ENCODE data around the gene ZSWIM6.
"Not testable (repeated sequence)": the region's sequence is repeated elsewhere in the genome, so short reads cannot be mapped to it uniquely, and the experiment has no call there.

Gene ZSWIM6

DNA sequence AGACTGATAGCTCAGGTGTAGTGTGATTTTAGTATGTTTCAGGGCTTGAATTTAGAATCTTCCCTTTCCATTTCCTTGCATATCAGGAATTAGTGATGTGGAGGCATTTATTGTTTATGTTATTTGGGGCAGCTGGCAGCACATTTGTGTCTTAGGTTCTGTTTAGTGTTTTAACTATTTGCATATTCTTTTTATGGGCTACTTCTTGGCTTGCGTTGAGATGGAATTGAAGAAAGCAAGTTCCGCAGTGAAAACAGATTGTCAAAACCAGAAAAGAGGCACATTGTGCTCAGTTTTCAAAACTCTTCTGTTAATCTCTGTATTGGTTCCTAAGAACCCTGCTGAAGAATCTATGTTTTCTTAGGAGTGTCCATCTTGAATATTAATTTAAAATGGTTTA, 80.3 kb downstream of the ZSWIM6 start:
- no peak overlapping the region for H3K4me2 ChIP-seq (ENCODE audit: low read depth, low read length)
- H3K9ac ChIP-seq (ENCODE audit: low read length), result no peak overlapping the region
- no peak overlapping the region for H3K4me3 ChIP-seq (ENCODE audit: low read length)
- H2AFZ ChIP-seq (ENCODE audit: low read length), result no peak overlapping the region
- H3K27me3 ChIP-seq (replicated peaks; ENCODE audit: insufficient read depth, low read length), result no peaks in the 10 kb centered on the region
- no peak for DNase-seq
- H3K79me2 ChIP-seq (ENCODE audit: low read length), result peaks cover 52% of the 10 kb centered on the region
- no peak overlapping the region for H3K27ac ChIP-seq (ENCODE audit: low read length)
- TF ChIP-seq, protein P1, sequence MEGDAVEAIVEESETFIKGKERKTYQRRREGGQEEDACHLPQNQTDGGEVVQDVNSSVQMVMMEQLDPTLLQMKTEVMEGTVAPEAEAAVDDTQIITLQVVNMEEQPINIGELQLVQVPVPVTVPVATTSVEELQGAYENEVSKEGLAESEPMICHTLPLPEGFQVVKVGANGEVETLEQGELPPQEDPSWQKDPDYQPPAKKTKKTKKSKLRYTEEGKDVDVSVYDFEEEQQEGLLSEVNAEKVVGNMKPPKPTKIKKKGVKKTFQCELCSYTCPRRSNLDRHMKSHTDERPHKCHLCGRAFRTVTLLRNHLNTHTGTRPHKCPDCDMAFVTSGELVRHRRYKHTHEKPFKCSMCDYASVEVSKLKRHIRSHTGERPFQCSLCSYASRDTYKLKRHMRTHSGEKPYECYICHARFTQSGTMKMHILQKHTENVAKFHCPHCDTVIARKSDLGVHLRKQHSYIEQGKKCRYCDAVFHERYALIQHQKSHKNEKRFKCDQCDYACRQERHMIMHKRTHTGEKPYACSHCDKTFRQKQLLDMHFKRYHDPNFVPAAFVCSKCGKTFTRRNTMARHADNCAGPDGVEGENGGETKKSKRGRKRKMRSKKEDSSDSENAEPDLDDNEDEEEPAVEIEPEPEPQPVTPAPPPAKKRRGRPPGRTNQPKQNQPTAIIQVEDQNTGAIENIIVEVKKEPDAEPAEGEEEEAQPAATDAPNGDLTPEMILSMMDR (IDR thresholded peaks at IDR 0.05; ENCODE audit: low read length), result no peak
- no peaks in the 10 kb centered on the region for H4K20me1 ChIP-seq (ENCODE audit: insufficient read depth, low read length)
- H3F3A ChIP-seq (ENCODE audit: insufficient read depth, low read length), result no peaks in the 10 kb centered on the region
- no peaks in the 10 kb centered on the region for H3K36me3 ChIP-seq (replicated peaks; ENCODE audit: insufficient read depth, low read length)
- no peaks in the 10 kb centered on the region for H3K9me3 ChIP-seq (replicated peaks; ENCODE audit: insufficient read depth, low read length)
- peaks cover 15% of the 10 kb centered on the region for H3K4me1 ChIP-seq (ENCODE audit: low read length)
- H3K9me2 ChIP-seq (replicated peaks; ENCODE audit: insufficient read depth, low read length), result no peaks in the 10 kb centered on the region

DNA sequence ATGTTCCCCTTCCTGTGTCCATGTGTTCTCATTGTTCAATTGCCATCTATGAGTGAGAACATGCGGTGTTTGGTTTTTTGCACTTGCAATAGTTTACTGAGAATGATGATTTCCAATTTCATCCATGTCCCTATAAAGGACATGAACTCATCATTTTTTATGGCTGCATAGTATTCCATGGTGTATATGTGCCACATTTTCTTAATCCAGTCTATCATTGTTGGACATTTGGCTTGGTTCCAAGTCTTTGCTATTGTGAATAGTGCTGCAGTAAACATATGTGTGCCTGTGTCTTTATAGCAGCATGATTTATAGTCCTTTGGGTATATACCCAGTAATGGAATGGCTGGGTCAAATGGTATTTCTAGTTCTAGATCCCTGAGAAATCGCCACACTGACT, 81.1 kb downstream of the ZSWIM6 start:
- H3K4me2 ChIP-seq (ENCODE audit: low read depth, low read length); H2AFZ ChIP-seq (ENCODE audit: low read length); H3K27me3 ChIP-seq (replicated peaks; ENCODE audit: insufficient read depth, low read length); H4K20me1 ChIP-seq (ENCODE audit: insufficient read depth, low read length); H3F3A ChIP-seq (ENCODE audit: insufficient read depth, low read length); H3K9ac ChIP-seq (ENCODE audit: low read length); H3K4me1 ChIP-seq (ENCODE audit: low read length); H3K27ac ChIP-seq (ENCODE audit: low read length); H3K9me2 ChIP-seq (replicated peaks; ENCODE audit: insufficient read depth, low read length); H3K36me3 ChIP-seq (replicated peaks; ENCODE audit: insufficient read depth, low read length); H3K4me3 ChIP-seq (ENCODE audit: low read length); H3K9me3 ChIP-seq (replicated peaks; ENCODE audit: insufficient read depth, low read length); DNase-seq: not testable (repeated sequence)
- peaks cover 52% of the 10 kb centered on the region for H3K79me2 ChIP-seq (ENCODE audit: low read length)

DNA sequence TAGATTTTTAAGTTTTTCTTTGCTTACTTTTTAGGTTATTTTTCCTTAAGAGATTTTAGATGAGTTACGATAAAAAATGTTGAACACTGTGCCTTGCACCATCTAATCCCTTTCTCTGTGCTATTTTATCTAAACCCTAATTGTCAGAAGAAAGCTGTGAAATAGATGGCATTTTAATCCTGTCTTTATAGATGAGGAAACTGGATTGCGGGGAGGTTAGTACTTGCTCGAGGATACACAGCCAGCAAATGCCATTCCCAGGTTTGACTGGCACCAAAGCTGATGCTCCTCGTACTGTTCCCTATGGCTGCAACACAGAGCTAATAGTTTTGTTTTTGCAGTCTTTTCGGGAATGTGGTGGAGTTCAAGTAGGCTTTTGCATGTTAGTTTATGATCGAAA, 82.7 kb downstream of the ZSWIM6 start:
- Histone ChIP-seq H3K9me2 (replicated peaks; ENCODE audit: insufficient read depth, low read length) (no peaks in the 10 kb centered on the region), H4K20me1 (ENCODE audit: insufficient read depth, low read length) (no peaks in the 10 kb centered on the region), H3K9ac (ENCODE audit: low read length) (no peak overlapping the region), H3K4me2 (ENCODE audit: low read depth, low read length) (no peak overlapping the region), H3K4me1 (ENCODE audit: low read length) (no peaks in the 10 kb centered on the region), H2AFZ (ENCODE audit: low read length) (no peak overlapping the region), H3K4me3 (ENCODE audit: low read length) (no peak overlapping the region), H3K79me2 (ENCODE audit: low read length) (peaks cover 57% of the 10 kb centered on the region), H3F3A (ENCODE audit: insufficient read depth, low read length) (no peaks in the 10 kb centered on the region), H3K27me3 (replicated peaks; ENCODE audit: insufficient read depth, low read length) (no peaks in the 10 kb centered on the region), H3K36me3 (replicated peaks; ENCODE audit: insufficient read depth, low read length) (no peaks in the 10 kb centered on the region), H3K27ac (ENCODE audit: low read length) (no peak overlapping the region), H3K9me3 (replicated peaks; ENCODE audit: insufficient read depth, low read length) (no peaks in the 10 kb centered on the region)
- TF ChIP-seq EZH2phosphoT487 (IDR thresholded peaks at IDR 0.05; ENCODE audit: low read length), result no peak
- no peak for TF ChIP-seq EZH2 (optimal IDR thresholded peaks at IDR 0.05; ENCODE audit: low read depth, low read length)
- TF ChIP-seq, protein P1 (IDR thresholded peaks at IDR 0.05; ENCODE audit: low read length), result no peak
- no peak for DNase-seq

DNA sequence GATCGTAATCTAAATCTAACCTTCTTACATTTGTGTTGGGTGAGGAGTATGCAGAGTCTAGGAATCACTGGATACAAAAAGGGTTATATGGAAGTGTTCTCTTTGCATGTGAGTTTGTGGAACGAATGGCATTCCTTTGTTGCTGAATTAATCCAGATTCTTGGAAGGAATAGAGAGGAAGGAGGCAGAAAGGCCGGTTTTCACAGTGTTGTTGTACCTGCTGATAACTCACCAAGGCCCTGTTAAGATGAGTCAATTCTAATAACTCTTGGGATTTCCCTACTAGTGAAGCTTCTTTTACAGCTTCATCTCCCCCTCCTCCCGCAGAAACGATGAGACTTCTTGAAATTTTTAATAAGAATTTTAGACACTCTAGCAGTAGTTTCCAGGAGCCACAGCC, 84.0 kb downstream of the ZSWIM6 start:
- no peaks in the 10 kb centered on the region for H3K36me3 ChIP-seq (replicated peaks; ENCODE audit: insufficient read depth, low read length)
- H3K27me3 ChIP-seq (replicated peaks; ENCODE audit: insufficient read depth, low read length), result no peaks in the 10 kb centered on the region
- H3K27ac ChIP-seq (ENCODE audit: low read length), result no peak overlapping the region
- no peak overlapping the region for H3K9ac ChIP-seq (ENCODE audit: low read length)
- no peak overlapping the region for H3K4me2 ChIP-seq (ENCODE audit: low read depth, low read length)
- DNase-seq, result no peak
- no peaks in the 10 kb centered on the region for H3F3A ChIP-seq (ENCODE audit: insufficient read depth, low read length)
- no peaks in the 10 kb centered on the region for H4K20me1 ChIP-seq (ENCODE audit: insufficient read depth, low read length)
- H3K4me3 ChIP-seq (ENCODE audit: low read length), result no peak overlapping the region
- TF ChIP-seq EZH2 (optimal IDR thresholded peaks at IDR 0.05; ENCODE audit: low read depth, low read length) (no peak), EZH2phosphoT487 (IDR thresholded peaks at IDR 0.05; ENCODE audit: low read length) (no peak)
- TF ChIP-seq, protein P1 (IDR thresholded peaks at IDR 0.05; ENCODE audit: low read length), result no peak
- H3K9me3 ChIP-seq (replicated peaks; ENCODE audit: insufficient read depth, low read length), result no peaks in the 10 kb centered on the region
- H3K9me2 ChIP-seq (replicated peaks; ENCODE audit: insufficient read depth, low read length), result no peaks in the 10 kb centered on the region
- H3K4me1 ChIP-seq (ENCODE audit: low read length), result no peaks in the 10 kb centered on the region
- peaks cover 55% of the 10 kb centered on the region for H3K79me2 ChIP-seq (ENCODE audit: low read length)
- no peak overlapping the region for H2AFZ ChIP-seq (ENCODE audit: low read length)
